Measurements from ENCODE around the gene SLC7A7. TPM values are rescaled to one million over a fixed set of nuclear protein-coding genes. Genes with fewer than 3 reads are reported as not detected.

SLC7A7 gene
- total RNA-seq, 1 donor from 2014 or later, result 8.3 TPM

GRCh38 chr14:22839159-22839779, 24.0 kb upstream of the SLC7A7 start:
- peak overlapping the region; percentile 98 for H3K4me3 Mint-ChIP-seq
- TF ChIP-seq, protein P1, sequence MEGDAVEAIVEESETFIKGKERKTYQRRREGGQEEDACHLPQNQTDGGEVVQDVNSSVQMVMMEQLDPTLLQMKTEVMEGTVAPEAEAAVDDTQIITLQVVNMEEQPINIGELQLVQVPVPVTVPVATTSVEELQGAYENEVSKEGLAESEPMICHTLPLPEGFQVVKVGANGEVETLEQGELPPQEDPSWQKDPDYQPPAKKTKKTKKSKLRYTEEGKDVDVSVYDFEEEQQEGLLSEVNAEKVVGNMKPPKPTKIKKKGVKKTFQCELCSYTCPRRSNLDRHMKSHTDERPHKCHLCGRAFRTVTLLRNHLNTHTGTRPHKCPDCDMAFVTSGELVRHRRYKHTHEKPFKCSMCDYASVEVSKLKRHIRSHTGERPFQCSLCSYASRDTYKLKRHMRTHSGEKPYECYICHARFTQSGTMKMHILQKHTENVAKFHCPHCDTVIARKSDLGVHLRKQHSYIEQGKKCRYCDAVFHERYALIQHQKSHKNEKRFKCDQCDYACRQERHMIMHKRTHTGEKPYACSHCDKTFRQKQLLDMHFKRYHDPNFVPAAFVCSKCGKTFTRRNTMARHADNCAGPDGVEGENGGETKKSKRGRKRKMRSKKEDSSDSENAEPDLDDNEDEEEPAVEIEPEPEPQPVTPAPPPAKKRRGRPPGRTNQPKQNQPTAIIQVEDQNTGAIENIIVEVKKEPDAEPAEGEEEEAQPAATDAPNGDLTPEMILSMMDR (IDR thresholded peaks at IDR 0.05; ENCODE audit: unreplicated experiment), result no peak
- H3K9me3 Mint-ChIP-seq, result no peaks in the 10 kb centered on the region
- no peak for DNase-seq (ENCODE audit: low spot score in 2 of 2, unreplicated experiment in 2 of 2)
- H3K27ac Mint-ChIP-seq, result peak overlapping the region; percentile 98
- no peaks in the 10 kb centered on the region for H3K27me3 Mint-ChIP-seq (ENCODE audit: low read depth)
- H3K36me3 Mint-ChIP-seq, result peaks cover 23% of the 10 kb centered on the region
- H3K4me1 Mint-ChIP-seq, result peaks cover 34% of the 10 kb centered on the region

GRCh38 chr14:22838631-22839041, 23.4 kb upstream of the SLC7A7 start:
- Mint-ChIP-seq H3K4me1 (peaks cover 34% of the 10 kb centered on the region), H3K9me3 (no peaks in the 10 kb centered on the region), H3K4me3 (peak overlapping the region; percentile 98), H3K27me3 (ENCODE audit: low read depth) (no peaks in the 10 kb centered on the region), H3K36me3 (peaks cover 24% of the 10 kb centered on the region), H3K27ac (peak overlapping the region; percentile 98)
- no peak for DNase-seq (ENCODE audit: low spot score in 2 of 2, unreplicated experiment in 2 of 2)
- TF ChIP-seq, protein P1 (IDR thresholded peaks at IDR 0.05; ENCODE audit: unreplicated experiment), result no peak

DNA sequence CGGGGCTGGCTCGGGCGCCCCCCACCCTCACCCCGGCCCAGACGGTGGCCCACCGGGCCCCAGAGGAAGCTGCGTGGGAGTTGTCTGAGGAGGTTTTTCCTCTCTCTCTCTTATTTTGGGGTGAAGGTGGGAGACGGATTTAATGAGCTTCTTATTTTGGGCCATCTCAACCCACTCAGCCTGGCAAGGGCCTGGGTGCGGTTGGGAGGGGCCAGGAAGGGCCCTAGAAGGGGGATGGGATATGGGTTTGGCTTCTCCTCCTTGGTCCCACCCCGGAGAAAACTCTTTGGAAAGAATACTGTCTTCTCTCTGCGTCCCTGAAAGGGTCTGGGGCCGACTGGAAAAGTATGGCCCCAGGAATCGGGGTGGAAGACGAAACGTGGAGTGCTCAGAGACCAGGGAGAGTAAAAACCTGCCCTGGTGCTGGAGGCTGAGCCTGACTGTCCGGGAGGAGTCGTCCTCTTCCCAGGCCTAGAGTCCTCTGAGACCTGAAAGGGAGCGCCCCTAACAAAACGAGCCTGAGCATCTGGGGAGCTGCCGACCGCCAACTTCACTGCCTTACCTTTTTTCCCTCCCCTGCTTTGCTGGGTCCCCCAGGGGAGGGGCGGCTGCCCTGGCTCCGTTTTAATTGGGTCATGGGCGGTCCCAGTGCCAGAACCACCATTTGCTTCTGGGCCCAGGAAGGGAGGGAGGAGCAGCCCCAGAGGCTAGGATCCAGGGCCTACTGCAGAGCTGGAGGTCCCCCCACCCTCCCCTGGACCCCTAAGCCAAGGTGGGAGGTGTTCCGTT, 22.7 kb upstream of the SLC7A7 start:
- no peak for DNase-seq (ENCODE audit: low spot score in 2 of 2, unreplicated experiment in 2 of 2)
- H3K27me3 Mint-ChIP-seq (ENCODE audit: low read depth), result no peaks in the 10 kb centered on the region
- H3K36me3 Mint-ChIP-seq, result peaks cover 23% of the 10 kb centered on the region
- peaks cover 34% of the 10 kb centered on the region for H3K4me1 Mint-ChIP-seq
- H3K4me3 Mint-ChIP-seq, result peak overlapping the region; percentile 98
- no peaks in the 10 kb centered on the region for H3K9me3 Mint-ChIP-seq
- TF ChIP-seq, protein P1 (IDR thresholded peaks at IDR 0.05; ENCODE audit: unreplicated experiment), result no peak
- H3K27ac Mint-ChIP-seq, result peak overlapping the region; percentile 98

GRCh38 chr14:22837114-22837749, 22.0 kb upstream of the SLC7A7 start:
- no peaks in the 10 kb centered on the region for H3K9me3 Mint-ChIP-seq
- H3K27ac Mint-ChIP-seq, result peak overlapping the region; percentile 98
- DNase-seq (ENCODE audit: low spot score in 2 of 2, unreplicated experiment in 2 of 2), result peak in 1 of 2 experiments; percentile 73

More at GRCh38 chr14:22837114-22837749, 22.0 kb upstream of the SLC7A7 start:
- peak overlapping the region; percentile 98 for H3K4me3 Mint-ChIP-seq
- H3K27me3 Mint-ChIP-seq (ENCODE audit: low read depth), result no peaks in the 10 kb centered on the region
- peaks cover 34% of the 10 kb centered on the region for H3K4me1 Mint-ChIP-seq
- TF ChIP-seq, protein P1 (IDR thresholded peaks at IDR 0.05; ENCODE audit: unreplicated experiment), result no peak
- peaks cover 17% of the 10 kb centered on the region for H3K36me3 Mint-ChIP-seq
